ENCODE results near the gene TNFRSF25.
A peak's percentile ranks its signal among the peaks of the same experiment; 100 is the strongest.
"Not testable (repeated sequence)": the region's sequence is repeated elsewhere in the genome, so short reads cannot be mapped to it uniquely, and the experiment has no call there.

The TNFRSF25 gene

GRCh38 chr1:6460301-6461050, 5.5 kb downstream of the TNFRSF25 start:
- in situ Hi-C loops (cut with MboI; ENCODE audit: low pct_unique_long_range_greater_than_20kb, low sequenced_read_pairs, unreplicated experiment) = no loop called here
- DNase-seq (ENCODE audit: low spot score) = peak; percentile 86
- no peak for TF ChIP-seq CTCF (IDR thresholded peaks at IDR 0.05; ENCODE audit: extremely low read depth, insufficient read depth, missing control alignments)

GRCh38 chr1:6459850-6460265, 6.1 kb downstream of the TNFRSF25 start:
- no peak for TF ChIP-seq CTCF (IDR thresholded peaks at IDR 0.05; ENCODE audit: extremely low read depth, insufficient read depth, missing control alignments)
- in situ Hi-C loops (cut with MboI; ENCODE audit: low pct_unique_long_range_greater_than_20kb, low sequenced_read_pairs, unreplicated experiment) = no loop called here

GRCh38 chr1:6456800-6457466, 9.0 kb downstream of the TNFRSF25 start:
- in situ Hi-C loops (cut with MboI; ENCODE audit: low pct_unique_long_range_greater_than_20kb, low sequenced_read_pairs, unreplicated experiment) = no loop called here
- TF ChIP-seq CTCF (IDR thresholded peaks at IDR 0.05; ENCODE audit: extremely low read depth, insufficient read depth, missing control alignments) = no peak
- DNase-seq (ENCODE audit: low spot score) = no peak

More at GRCh38 chr1:6459850-6460265, 6.1 kb downstream of the TNFRSF25 start:
- DNase-seq (ENCODE audit: low spot score) = no peak

GRCh38 chr1:6455752-6456520, 10.0 kb downstream of the TNFRSF25 start:
- TF ChIP-seq CTCF (IDR thresholded peaks at IDR 0.05; ENCODE audit: extremely low read depth, insufficient read depth, missing control alignments) = peak; percentile 2
- DNase-seq (ENCODE audit: low spot score); in situ Hi-C loops (cut with MboI; ENCODE audit: low pct_unique_long_range_greater_than_20kb, low sequenced_read_pairs, unreplicated experiment): not testable (repeated sequence)

GRCh38 chr1:6454856-6455751, 10.9 kb downstream of the TNFRSF25 start:
- no peak for DNase-seq (ENCODE audit: low spot score)
- in situ Hi-C loops (cut with MboI; ENCODE audit: low pct_unique_long_range_greater_than_20kb, low sequenced_read_pairs, unreplicated experiment) = no loop called here
- peak; percentile 9 for TF ChIP-seq CTCF (IDR thresholded peaks at IDR 0.05; ENCODE audit: extremely low read depth, insufficient read depth, missing control alignments)

GRCh38 chr1:6453895-6454855, 11.8 kb downstream of the TNFRSF25 start:
- in situ Hi-C loops (cut with MboI; ENCODE audit: low pct_unique_long_range_greater_than_20kb, low sequenced_read_pairs, unreplicated experiment) = not testable (repeated sequence)

More at GRCh38 chr1:6453895-6454855, 11.8 kb downstream of the TNFRSF25 start:
- not testable (repeated sequence) for DNase-seq (ENCODE audit: low spot score)
